ENCODE measurements around the gene ZNF646.

DNA sequence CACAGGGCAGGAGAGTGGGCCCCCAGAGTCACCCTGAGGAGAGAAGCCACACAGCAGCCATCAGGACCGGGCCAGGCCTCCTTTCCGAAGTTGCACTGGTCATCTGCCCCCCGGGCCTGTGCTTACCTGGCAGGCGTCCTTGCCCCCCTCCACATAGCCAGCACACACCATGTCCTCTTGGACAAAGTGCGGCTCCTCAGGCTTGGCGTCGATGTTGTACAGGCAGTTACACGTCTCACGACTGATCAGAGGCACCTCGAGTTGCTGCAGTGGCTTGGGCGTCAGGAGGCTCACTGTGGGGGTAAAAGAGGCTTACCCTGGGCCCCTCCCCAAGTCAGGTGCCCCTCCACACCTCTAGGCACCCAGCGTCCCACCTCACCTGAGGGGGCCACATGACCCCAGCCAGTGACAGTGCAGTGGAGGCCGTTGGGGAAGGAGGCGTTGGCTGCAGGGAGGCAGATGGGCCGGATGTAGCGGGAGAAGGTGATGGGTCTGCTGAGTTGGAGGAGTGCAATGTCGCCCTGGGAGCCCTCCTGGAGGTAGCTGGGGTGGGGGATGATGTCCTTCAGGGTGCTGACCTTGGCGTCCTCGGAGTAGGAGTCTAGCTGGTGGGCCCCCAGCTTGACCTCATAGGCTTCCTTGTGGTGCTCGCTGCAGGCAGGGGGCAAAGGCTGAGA, 58.2 kb downstream of the ZNF646 start:
- TF ChIP-seq, protein P1, sequence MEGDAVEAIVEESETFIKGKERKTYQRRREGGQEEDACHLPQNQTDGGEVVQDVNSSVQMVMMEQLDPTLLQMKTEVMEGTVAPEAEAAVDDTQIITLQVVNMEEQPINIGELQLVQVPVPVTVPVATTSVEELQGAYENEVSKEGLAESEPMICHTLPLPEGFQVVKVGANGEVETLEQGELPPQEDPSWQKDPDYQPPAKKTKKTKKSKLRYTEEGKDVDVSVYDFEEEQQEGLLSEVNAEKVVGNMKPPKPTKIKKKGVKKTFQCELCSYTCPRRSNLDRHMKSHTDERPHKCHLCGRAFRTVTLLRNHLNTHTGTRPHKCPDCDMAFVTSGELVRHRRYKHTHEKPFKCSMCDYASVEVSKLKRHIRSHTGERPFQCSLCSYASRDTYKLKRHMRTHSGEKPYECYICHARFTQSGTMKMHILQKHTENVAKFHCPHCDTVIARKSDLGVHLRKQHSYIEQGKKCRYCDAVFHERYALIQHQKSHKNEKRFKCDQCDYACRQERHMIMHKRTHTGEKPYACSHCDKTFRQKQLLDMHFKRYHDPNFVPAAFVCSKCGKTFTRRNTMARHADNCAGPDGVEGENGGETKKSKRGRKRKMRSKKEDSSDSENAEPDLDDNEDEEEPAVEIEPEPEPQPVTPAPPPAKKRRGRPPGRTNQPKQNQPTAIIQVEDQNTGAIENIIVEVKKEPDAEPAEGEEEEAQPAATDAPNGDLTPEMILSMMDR (conservative IDR thresholded peaks at IDR 0.05), result no peak
- TF ChIP-seq ZFX (IDR thresholded peaks at IDR 0.05), result no peak
